ENCODE results near the gene CABP2.

Gene CABP2

GRCh38 chr11:67507864-67508485 lies 15.3 kb downstream of the CABP2 start, which contains the start of gene CDK2AP2:
Gene CDK2AP2 (minus strand): TSS chr11:67508162. CDS start chr11:67508082, 80 bp downstream.
- DNase-seq, result peak; percentile 96 to 100 (median 96)

GRCh38 chr11:67507242-67507863 lies 15.9 kb downstream of the CABP2 start:
- peak in 1 of 5 donors; percentile 21 for DNase-seq

GRCh38 chr11:67506426-67507051 lies 16.7 kb downstream of the CABP2 start:
- DNase-seq, result peak in 1 of 5 donors; percentile 11

GRCh38 chr11:67505605-67506396 lies 17.4 kb downstream of the CABP2 start:
- peak; percentile 82 to 95 (median 88) for DNase-seq

GRCh38 chr11:67504950-67505581 lies 18.2 kb downstream of the CABP2 start, which contains the start of gene PITPNM1:
Gene PITPNM1 (minus strand): TSS chr11:67505363. CDS start chr11:67504180, 1,183 bp downstream.
- DNase-seq, result peak; percentile 55 to 74 (median 60)

GRCh38 chr11:67504005-67504949 lies 19.0 kb downstream of the CABP2 start:
- peak in 3 of 5 donors; percentile 22 to 46 (median 33) for DNase-seq

- no peak for DNase-seq
Measured at GRCh38 chr11:67503119-67504004, 19.9 kb downstream of the CABP2 start.

GRCh38 chr11:67502328-67502979 lies 20.8 kb downstream of the CABP2 start:
- DNase-seq, result no peak

GRCh38 chr11:67501854-67502253 lies 21.4 kb downstream of the CABP2 start:
- DNase-seq, result no peak

- no peak for DNase-seq
Measured at GRCh38 chr11:67500831-67501715, 22.2 kb downstream of the CABP2 start.

- DNase-seq, result no peak
Measured at GRCh38 chr11:67500484-67500821, 22.8 kb downstream of the CABP2 start.

GRCh38 chr11:67499808-67500483 lies 23.3 kb downstream of the CABP2 start:
- DNase-seq, result no peak

- no peak for DNase-seq
Measured at GRCh38 chr11:67498544-67498972, 24.7 kb downstream of the CABP2 start.

- no peak for DNase-seq
Measured at GRCh38 chr11:67497656-67498291, 25.5 kb downstream of the CABP2 start.

- no peak for DNase-seq
Measured at GRCh38 chr11:67496113-67496512, 27.1 kb downstream of the CABP2 start.

- no peak for DNase-seq
Measured at GRCh38 chr11:67495234-67496005, 27.8 kb downstream of the CABP2 start.
